GM13976 (cell line): ENCODE data around the gene CACNA1H.
"Not testable (repeated sequence)": the region's sequence is repeated elsewhere in the genome, so short reads cannot be mapped to it uniquely, and the experiment has no call there.

Experiments
- DNase-seq: peaks from one replicate; pipeline ENCODE4 v3.0.0; 2012; ENCODE audit warnings: low spot score
- CTCF ChIP-seq: IDR thresholded peaks from 2 replicates; pipeline ENCODE4 v1.5.1; 2012; ENCODE audit warnings: borderline replicate concordance, mild to moderate bottlenecking; ENCODE audit not compliant: insufficient read depth; ENCODE audit errors: extremely low read depth, missing control alignments, control extremely low read depth
- in situ Hi-C: fragments of 300-500 bp; cut with MboI; formaldehyde crosslinking; loops from one replicate; pipeline ENCODE4 v1.12.0; 2022; ENCODE audit warnings: low sequenced_read_pairs, mixed read lengths, inconsistent platforms; ENCODE audit not compliant: unreplicated experiment

Gene CACNA1H

DNA sequence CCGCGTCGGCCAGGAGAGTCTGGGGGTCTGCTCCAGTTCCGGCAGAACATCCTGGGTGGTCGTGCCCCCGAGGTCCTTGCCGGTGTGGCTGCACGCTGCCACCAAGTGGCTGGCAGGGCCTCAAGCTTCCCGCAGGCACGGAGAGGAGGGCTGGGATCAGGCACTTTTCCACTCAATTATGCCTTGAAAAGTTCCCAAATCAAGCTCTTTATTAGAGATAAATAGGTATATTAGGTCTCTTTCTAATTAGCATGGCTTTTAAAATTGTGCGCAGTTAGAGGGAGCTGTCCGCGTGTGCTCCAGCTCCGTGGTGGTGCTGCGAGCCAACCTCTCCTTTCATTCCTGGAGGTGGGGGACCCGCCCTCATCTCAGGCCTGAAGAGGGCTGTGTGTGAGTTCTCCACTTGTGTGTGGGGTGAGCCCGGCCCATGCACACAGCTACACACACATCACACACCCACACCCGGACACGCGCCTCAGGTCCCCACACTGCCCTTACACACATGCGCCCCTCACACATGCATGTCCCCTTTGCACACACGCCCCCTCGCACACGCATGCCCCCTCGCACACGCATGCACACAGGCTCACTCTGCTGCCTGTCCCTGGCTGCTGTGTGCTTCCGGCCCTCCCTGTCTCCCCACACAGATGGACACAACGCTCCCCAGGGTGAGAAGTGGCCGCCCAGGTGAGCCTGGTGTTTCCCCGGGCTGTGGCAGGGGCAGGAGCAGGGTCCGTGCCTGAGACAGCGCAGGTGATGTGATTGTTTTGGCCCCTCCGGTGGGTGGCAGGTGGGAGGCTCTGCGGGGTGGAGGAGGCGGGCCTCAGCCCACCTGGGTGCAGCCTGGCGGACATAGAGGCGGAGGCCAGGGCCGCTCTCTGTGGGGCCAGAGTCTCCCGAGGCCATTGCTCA, 28.8 kb downstream of the CACNA1H start:
- TF ChIP-seq CTCF, result no peak
- in situ Hi-C loops, result no loop called here
- DNase-seq, result no peak

- no peak for DNase-seq
- in situ Hi-C loops, result no loop called here
- no peak for TF ChIP-seq CTCF
These were observed 29.4 kb downstream of the CACNA1H start for GRCh38 chr16:1182316-1182671.

GRCh38 chr16:1182950-1183907, 30.3 kb downstream of the CACNA1H start:
- no peak for TF ChIP-seq CTCF
- in situ Hi-C loops, result no loop called here
- no peak for DNase-seq

GRCh38 chr16:1184156-1184868, 31.4 kb downstream of the CACNA1H start:
- no peak for TF ChIP-seq CTCF

GRCh38 chr16:1184980-1185379, 32.1 kb downstream of the CACNA1H start:
- in situ Hi-C loops, result no loop called here
- TF ChIP-seq CTCF, result no peak
- DNase-seq, result no peak

More at GRCh38 chr16:1184156-1184868, 31.4 kb downstream of the CACNA1H start:
- in situ Hi-C loops, result no loop called here
- no peak for DNase-seq

- in situ Hi-C loops, DNase-seq: not testable (repeated sequence)
These were observed 32.7 kb downstream of the CACNA1H start for GRCh38 chr16:1185460-1186207.
